Ishikawa (cell line): ENCODE measurements around the gene TAS2R41.

Experiments
- CEBPB ChIP-seq: IDR thresholded peaks from 2 replicates; pipeline ENCODE4 v1.6.1; 2012
- CREB1 ChIP-seq: IDR thresholded peaks from 2 replicates; pipeline ENCODE4 v1.6.1; 2012; ENCODE audit warnings: low read depth
- EGR1 ChIP-seq: IDR thresholded peaks from 2 replicates; pipeline ENCODE4 v1.6.1; 2012
- EP300 ChIP-seq: IDR thresholded peaks from 2 replicates; pipeline ENCODE4 v1.6.1; 2012; ENCODE audit warnings: borderline replicate concordance
- FOXM1 ChIP-seq: IDR thresholded peaks from 2 replicates; pipeline ENCODE4 v1.6.1; 2012; ENCODE audit warnings: low read depth, borderline replicate concordance
- NFIC ChIP-seq: IDR thresholded peaks from 2 replicates; pipeline ENCODE4 v1.6.1; 2012
- RAD21 ChIP-seq: IDR thresholded peaks from 2 replicates; pipeline ENCODE4 v1.6.1; 2012; ENCODE audit warnings: low read depth
- TAF1 ChIP-seq: IDR thresholded peaks from 2 replicates; pipeline ENCODE4 v1.6.1; 2012; ENCODE audit warnings: low read depth, mild to moderate bottlenecking
- TEAD4 ChIP-seq: IDR thresholded peaks from 2 replicates; pipeline ENCODE4 v1.6.1; 2012
- YY1 ChIP-seq: IDR thresholded peaks from 2 replicates; pipeline ENCODE4 v1.6.1; 2012; ENCODE audit warnings: low read depth
- ZBTB7A ChIP-seq: IDR thresholded peaks from 2 replicates; pipeline ENCODE4 v1.6.1; 2012; ENCODE audit warnings: low read depth
- TF ChIP-seq, protein P1 (sequence below): IDR thresholded peaks from 2 replicates; pipeline ENCODE4 v1.6.1; 2012; ENCODE audit warnings: low read depth, mild to moderate bottlenecking
- TF ChIP-seq, protein P2 (sequence below): IDR thresholded peaks from 2 replicates; pipeline ENCODE4 v1.6.1; 2012
- TF ChIP-seq, protein P3 (sequence below): IDR thresholded peaks from 2 replicates; pipeline ENCODE4 v1.6.1; 2012

GRCh38 chr7:143485500-143485899, 7.8 kb downstream of the TAS2R41 start:
- TF ChIP-seq FOXM1 (no peak), TAF1 (no peak), CREB1 (no peak), NFIC (no peak), EP300 (no peak), CEBPB (no peak), EGR1 (no peak), RAD21 (no peak), YY1 (no peak), TEAD4 (no peak), ZBTB7A (no peak)
- TF ChIP-seq, protein P1, sequence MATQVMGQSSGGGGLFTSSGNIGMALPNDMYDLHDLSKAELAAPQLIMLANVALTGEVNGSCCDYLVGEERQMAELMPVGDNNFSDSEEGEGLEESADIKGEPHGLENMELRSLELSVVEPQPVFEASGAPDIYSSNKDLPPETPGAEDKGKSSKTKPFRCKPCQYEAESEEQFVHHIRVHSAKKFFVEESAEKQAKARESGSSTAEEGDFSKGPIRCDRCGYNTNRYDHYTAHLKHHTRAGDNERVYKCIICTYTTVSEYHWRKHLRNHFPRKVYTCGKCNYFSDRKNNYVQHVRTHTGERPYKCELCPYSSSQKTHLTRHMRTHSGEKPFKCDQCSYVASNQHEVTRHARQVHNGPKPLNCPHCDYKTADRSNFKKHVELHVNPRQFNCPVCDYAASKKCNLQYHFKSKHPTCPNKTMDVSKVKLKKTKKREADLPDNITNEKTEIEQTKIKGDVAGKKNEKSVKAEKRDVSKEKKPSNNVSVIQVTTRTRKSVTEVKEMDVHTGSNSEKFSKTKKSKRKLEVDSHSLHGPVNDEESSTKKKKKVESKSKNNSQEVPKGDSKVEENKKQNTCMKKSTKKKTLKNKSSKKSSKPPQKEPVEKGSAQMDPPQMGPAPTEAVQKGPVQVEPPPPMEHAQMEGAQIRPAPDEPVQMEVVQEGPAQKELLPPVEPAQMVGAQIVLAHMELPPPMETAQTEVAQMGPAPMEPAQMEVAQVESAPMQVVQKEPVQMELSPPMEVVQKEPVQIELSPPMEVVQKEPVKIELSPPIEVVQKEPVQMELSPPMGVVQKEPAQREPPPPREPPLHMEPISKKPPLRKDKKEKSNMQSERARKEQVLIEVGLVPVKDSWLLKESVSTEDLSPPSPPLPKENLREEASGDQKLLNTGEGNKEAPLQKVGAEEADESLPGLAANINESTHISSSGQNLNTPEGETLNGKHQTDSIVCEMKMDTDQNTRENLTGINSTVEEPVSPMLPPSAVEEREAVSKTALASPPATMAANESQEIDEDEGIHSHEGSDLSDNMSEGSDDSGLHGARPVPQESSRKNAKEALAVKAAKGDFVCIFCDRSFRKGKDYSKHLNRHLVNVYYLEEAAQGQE: no peak
- TF ChIP-seq, protein P2, sequence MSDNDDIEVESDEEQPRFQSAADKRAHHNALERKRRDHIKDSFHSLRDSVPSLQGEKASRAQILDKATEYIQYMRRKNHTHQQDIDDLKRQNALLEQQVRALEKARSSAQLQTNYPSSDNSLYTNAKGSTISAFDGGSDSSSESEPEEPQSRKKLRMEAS: no peak
- TF ChIP-seq, protein P3, sequence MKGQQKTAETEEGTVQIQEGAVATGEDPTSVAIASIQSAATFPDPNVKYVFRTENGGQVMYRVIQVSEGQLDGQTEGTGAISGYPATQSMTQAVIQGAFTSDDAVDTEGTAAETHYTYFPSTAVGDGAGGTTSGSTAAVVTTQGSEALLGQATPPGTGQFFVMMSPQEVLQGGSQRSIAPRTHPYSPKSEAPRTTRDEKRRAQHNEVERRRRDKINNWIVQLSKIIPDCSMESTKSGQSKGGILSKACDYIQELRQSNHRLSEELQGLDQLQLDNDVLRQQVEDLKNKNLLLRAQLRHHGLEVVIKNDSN: no peak
